GM12864 (cell line): ENCODE measurements around the gene TROAP.
"Not testable (repeated sequence)": the region's sequence is repeated elsewhere in the genome, so short reads cannot be mapped to it uniquely, and the experiment has no call there.

ENCODE experiments used
- DNase-seq: peaks from one replicate; pipeline ENCODE4 v3.0.0-alpha.2; 2011; ENCODE audit warnings: low read depth
- H3K4me3 ChIP-seq: 2 replicates; pipeline ENCODE4 v1.5.1; 2011; ENCODE audit warnings: mild to moderate bottlenecking, low read depth, low read length, control low read depth
- TF ChIP-seq, protein P1 (sequence below): IDR thresholded peaks from 2 replicates; pipeline ENCODE4 v1.5.1; 2011; ENCODE audit warnings: low read depth, mild to moderate bottlenecking, moderate library complexity, low read length, control low read depth, inconsistent platforms; ENCODE audit errors: missing control alignments

TROAP gene

DNA sequence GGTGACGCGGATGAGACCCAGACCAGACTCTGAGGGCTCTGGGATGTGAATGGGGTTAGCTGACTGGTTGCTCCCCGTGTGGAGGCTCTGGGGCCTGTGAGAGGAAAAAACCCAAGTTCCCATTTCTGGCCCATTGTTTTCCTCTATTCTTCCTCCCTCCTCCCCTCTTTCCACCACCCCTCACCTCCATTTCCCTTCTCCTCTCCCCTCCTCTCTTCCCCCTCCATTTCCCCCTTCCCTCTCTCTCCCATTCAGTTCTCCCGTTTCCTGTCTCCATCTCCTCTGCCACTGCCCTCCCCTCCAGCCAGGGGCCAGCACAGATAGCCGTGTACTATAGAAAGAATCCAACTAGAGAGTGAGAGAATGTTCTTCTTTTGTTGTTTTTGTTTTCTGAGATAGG, 40.8 kb upstream of the TROAP start:
- no peak for DNase-seq
- no peak overlapping the region for H3K4me3 ChIP-seq
- TF ChIP-seq, protein P1, sequence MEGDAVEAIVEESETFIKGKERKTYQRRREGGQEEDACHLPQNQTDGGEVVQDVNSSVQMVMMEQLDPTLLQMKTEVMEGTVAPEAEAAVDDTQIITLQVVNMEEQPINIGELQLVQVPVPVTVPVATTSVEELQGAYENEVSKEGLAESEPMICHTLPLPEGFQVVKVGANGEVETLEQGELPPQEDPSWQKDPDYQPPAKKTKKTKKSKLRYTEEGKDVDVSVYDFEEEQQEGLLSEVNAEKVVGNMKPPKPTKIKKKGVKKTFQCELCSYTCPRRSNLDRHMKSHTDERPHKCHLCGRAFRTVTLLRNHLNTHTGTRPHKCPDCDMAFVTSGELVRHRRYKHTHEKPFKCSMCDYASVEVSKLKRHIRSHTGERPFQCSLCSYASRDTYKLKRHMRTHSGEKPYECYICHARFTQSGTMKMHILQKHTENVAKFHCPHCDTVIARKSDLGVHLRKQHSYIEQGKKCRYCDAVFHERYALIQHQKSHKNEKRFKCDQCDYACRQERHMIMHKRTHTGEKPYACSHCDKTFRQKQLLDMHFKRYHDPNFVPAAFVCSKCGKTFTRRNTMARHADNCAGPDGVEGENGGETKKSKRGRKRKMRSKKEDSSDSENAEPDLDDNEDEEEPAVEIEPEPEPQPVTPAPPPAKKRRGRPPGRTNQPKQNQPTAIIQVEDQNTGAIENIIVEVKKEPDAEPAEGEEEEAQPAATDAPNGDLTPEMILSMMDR, result no peak

DNA sequence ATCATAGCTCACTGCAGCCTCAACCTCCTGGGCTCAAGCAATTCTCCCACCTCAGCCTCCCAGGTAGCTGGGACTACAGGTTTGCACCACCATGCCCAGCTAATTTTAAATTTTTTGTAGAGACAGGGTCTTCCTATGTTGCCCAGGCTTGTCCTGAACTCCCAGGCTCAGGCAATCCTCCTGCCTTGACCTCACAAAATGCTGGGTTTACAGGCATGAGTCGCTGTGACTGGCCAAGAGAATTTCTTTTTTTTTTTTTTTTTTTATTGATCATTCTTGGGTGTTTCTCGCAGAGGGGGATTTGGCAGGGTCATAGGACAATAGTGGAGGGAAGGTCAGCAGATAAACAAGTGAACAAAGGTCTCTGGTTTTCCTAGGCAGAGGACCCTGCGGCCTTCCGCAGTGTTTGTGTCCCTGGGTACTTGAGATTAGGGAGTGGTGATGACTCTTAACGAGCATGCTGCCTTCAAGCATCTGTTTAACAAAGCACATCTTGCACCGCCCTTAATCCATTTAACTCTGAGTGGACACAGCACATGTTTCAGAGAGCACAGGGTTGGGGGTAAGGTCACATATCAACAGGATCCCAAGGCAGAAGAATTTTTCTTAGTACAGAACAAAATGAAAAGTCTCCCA, 40.2 kb upstream of the TROAP start:
- not testable (repeated sequence) for H3K4me3 ChIP-seq, DNase-seq

DNA sequence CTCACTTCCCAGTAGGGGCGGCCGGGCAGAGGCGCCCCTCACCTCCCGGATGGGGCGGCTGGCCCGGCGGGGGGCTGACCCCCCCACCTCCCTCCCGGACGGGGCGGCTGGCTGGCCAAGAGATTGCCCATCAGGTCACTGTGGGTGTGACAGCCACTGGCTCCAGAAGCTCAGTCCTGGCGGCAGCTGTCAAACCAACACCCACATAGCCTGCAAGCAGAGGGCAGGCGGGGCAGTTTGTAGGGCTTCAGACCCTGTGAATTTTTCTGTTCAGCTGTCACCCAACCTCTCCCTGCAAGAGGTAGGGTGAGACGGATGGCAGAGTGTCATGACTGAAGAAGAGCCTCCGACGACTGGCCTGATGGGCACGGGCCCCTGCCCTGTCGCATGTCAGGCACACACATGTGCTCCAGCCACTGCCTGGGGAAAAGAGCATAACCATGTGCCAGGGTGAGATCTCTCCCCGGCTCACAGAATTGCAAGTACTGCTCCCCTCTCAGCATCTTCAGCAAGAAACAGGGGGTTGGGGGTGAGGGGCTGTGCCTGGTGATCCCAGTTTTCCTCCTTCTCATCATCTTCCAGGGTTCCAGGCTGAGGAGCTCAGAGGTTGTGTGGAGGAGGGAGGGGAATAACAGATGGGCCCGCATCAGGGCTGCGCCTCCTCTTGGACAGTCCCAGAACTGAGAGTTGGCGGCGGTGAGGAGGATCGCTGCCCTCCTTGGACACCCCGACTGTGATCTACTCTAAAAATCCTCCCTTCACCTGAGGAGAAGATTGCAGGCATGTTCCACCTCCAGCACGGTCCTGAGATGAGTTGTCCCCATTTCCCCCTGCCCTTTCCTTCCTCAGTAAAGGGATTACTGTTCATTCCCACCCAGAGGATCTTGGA, 39.3 kb upstream of the TROAP start:
- no peak overlapping the region for H3K4me3 ChIP-seq
- DNase-seq, result no peak
- TF ChIP-seq, protein P1, result no peak

DNA sequence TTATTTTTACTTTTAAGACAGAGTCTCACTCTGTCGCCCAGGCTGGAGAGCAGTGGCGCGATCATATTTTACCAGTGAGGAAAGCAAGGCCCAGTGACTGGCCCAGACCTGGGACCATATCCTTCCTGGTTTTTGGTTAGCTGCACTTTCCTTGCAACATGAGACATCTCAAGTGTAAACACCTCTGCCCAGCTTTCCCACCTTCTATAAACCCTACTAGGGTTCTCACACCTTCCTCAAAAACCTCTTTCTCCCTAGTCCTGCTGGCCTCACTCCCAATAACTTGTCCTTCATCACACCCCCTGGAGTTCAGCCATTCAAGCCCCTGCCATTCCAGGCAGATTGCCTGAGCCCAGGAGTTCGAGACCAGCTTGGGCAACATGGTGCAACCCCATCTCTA, 38.4 kb upstream of the TROAP start:
- DNase-seq, result no peak
- TF ChIP-seq, protein P1, result no peak
- H3K4me3 ChIP-seq, result no peak overlapping the region

DNA sequence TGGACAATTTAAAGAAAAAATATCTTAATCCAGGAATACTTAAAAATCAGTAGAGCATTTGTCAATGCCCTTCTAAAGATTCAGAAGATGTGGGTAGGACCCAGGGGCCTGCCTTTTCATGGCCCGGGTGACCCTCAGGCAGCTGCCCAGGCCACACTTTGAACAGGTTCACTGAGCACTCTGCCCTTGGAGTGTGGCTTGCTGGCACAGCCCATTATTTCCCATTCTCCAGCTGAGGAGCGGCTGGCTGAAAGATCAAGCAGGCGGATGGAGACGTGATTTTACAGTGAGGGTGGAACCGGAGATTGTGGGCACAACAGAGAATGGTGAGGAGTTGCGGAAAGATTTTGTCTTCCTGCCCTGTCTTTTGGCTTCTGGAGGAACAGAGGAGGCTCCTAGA, 35.2 kb upstream of the TROAP start:
- no peak overlapping the region for H3K4me3 ChIP-seq
- TF ChIP-seq, protein P1, result no peak
- no peak for DNase-seq

DNA sequence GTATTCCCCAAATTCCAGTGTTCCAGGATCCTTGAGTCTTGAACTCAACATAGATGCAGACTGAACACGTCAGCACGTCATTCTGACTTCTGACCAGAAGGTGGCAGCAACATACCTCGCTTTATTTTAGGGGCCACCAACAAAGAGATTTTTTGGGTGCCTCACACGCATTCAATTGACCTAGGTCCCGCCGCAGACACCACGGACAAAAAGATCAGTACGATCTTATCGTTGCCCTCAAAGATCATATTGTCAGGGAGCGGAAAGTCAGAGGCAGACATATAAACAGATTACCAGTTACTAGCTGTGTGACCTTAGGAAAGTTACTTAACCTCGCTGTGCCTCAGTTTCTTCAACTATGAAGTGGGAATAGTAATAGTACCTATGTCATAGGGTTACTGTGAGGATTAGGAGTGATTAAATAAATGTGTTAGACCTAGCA, 34.6 kb upstream of the TROAP start:
- TF ChIP-seq, protein P1, result peak; percentile 80
- no peak overlapping the region for H3K4me3 ChIP-seq
- no peak for DNase-seq

DNA sequence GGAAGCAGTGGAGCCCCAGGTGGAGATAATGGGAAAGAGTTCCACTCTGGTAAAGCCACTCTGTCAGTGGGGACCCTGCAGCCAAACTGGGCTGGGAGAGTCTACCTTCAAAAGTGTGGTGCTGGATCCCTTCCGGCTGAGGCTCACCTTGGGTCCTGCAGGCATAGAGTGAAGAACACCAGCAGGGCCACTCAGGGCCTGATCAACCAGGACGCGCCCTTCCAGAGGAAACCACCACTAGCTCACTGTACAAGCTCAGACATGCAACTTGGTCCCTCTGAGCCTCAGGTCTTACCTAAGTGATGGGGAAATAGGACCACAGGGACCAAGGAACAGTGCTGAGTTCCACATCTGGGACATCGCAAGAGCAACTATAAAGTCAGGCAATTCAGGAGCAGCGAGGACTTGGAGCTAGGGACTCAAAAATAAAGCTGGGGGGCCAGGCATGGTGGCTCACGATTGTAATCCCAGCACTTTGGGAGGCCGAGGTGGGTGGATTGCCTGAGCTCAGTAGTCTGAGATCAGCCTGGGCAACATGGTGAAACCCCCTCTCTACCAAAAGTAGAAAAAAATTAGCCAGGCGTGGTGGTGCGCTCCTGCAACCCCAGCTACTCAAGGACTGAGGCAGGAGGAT, 34.0 kb upstream of the TROAP start:
- no peak for DNase-seq
- no peak overlapping the region for H3K4me3 ChIP-seq
- TF ChIP-seq, protein P1, result no peak
